Measurements from ENCODE around the gene ATF4. TPM values are rescaled to one million over a fixed set of nuclear protein-coding genes. Genes with fewer than 3 reads are reported as not detected.

The ATF4 gene
- total and polyA plus RNA-seq, 2 of the 13 experiments (the other 11 are each of a cell fraction or from before 2014, with no cell fraction given): 486 to 1,297 TPM

GRCh38 chr22:39488563-39489083, 31.7 kb upstream of the ATF4 start (continued):
- TF ChIP-seq, protein P1, sequence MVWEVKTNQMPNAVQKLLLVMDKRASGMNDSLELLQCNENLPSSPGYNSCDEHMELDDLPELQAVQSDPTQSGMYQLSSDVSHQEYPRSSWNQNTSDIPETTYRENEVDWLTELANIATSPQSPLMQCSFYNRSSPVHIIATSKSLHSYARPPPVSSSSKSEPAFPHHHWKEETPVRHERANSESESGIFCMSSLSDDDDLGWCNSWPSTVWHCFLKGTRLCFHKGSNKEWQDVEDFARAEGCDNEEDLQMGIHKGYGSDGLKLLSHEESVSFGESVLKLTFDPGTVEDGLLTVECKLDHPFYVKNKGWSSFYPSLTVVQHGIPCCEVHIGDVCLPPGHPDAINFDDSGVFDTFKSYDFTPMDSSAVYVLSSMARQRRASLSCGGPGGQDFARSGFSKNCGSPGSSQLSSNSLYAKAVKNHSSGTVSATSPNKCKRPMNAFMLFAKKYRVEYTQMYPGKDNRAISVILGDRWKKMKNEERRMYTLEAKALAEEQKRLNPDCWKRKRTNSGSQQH (CRISPR knock-in tag; IDR thresholded peaks at IDR 0.05; ENCODE audit: low read depth): no peak
- TF ChIP-seq AGO1 (IDR thresholded peaks at IDR 0.05; ENCODE audit: low read depth, low read length, poor library complexity, severe bottlenecking) (no peak), JUN (CRISPR knock-in tag; IDR thresholded peaks at IDR 0.05) (no peak), ZNF232 (CRISPR knock-in tag; IDR thresholded peaks at IDR 0.05; ENCODE audit: borderline replicate concordance) (no peak)

GRCh38 chr22:39489094-39490068, 31.0 kb upstream of the ATF4 start:
- CTCF ChIA-PET (ENCODE audit: low intra/inter-chr PET ratio, low total read pairs): no interaction called here
- intact Hi-C loops (cut with micrococcal nuclease; ENCODE audit: unreplicated experiment) (no loop called here), in situ Hi-C loops (cut with HindIII; ENCODE audit: extremely low pct_ligation_motif_present, low pct_unique_long_range_greater_than_20kb) (no loop called here)
- Histone ChIP-seq H2AFZ (ENCODE audit: low read length) (no peak overlapping the region), H3K27ac (ENCODE audit: extremely low read length, insufficient read depth, low read length) (no peak overlapping the region), H3K79me2 (ENCODE audit: insufficient read depth, low read length) (no peaks in the 10 kb centered on the region), H3K27me3 (ENCODE audit: control insufficient read depth in 1 of 2, insufficient read depth in 2 of 2, low read length in 2 of 2) (peaks cover 0 to 2% of the 10 kb centered on the region in 2 experiments; a peak in 1 of 5 replicates), H3K4me2 (ENCODE audit: low read depth, low read length) (peak overlapping the region; percentile 58), H3K4me3 (replicated peaks in 1 of 3; ENCODE audit: insufficient read depth in 1 of 3, low read depth in 2 of 3, low read length in 3 of 3) (no peak overlapping the region; a peak in 1 of 6 replicates), H3K4me1 (ENCODE audit: insufficient read depth, low read length) (peaks cover 19% of the 10 kb centered on the region), H3K36me3 (replicated peaks in 1 of 2; ENCODE audit: control insufficient read depth in 1 of 2, insufficient read depth in 2 of 2, low read length in 2 of 2) (no peaks in the 10 kb centered on the region), H3K9ac (ENCODE audit: insufficient read depth, low read depth, low read length) (no peak overlapping the region), H4K20me1 (ENCODE audit: insufficient read depth, low read length) (no peaks in the 10 kb centered on the region), H3K9me3 (ENCODE audit: low read length) (no peaks in the 10 kb centered on the region)
- DNase-seq (ENCODE audit: low spot score) (no peak), ATAC-seq (no peak; the same call in 1 of the 3 replicates), FAIRE-seq (no peak)
- POLR2A ChIA-PET: interaction anchor here (0.9 to 1.5 kb wide), 5 partner anchors 9 to 169 kb away, joined by 4 to 12 read pairs (median 5); partner anchors contain the start of genes ATF4, MIEF1 and RPL3
- no TSS peak for BruUV-seq (replicated peaks)
- WGBS (ENCODE audit: low lambda C conversion rate): 42% methylated on average over 16 of the region's 17 CpGs
- TF ChIP-seq MXD3 (CRISPR knock-in tag; IDR thresholded peaks at IDR 0.05): no peak
- no peak for TF ChIP-seq TBP (CRISPR knock-in tag; IDR thresholded peaks at IDR 0.05)
- TF ChIP-seq, protein P2, sequence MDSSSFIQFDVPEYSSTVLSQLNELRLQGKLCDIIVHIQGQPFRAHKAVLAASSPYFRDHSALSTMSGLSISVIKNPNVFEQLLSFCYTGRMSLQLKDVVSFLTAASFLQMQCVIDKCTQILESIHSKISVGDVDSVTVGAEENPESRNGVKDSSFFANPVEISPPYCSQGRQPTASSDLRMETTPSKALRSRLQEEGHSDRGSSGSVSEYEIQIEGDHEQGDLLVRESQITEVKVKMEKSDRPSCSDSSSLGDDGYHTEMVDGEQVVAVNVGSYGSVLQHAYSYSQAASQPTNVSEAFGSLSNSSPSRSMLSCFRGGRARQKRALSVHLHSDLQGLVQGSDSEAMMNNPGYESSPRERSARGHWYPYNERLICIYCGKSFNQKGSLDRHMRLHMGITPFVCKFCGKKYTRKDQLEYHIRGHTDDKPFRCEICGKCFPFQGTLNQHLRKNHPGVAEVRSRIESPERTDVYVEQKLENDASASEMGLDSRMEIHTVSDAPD (CRISPR knock-in tag; IDR thresholded peaks at IDR 0.05): no peak
- no peak for TF ChIP-seq ZNF468 (CRISPR knock-in tag; IDR thresholded peaks at IDR 0.05)
- TF ChIP-seq U2AF1 (optimal IDR thresholded peaks at IDR 0.05; ENCODE audit: low read depth, low read length): no peak
- TF ChIP-seq DR1 (CRISPR knock-in tag; IDR thresholded peaks at IDR 0.05): no peak
- TF ChIP-seq ELF3 (CRISPR knock-in tag; IDR thresholded peaks at IDR 0.05): no peak
- TF ChIP-seq CBX1 (IDR thresholded peaks at IDR 0.05; ENCODE audit: low read depth): no peak

Data from HepG2 (cell line).